HL-60 (cell line): ENCODE data around the gene FMN1.

Experiments used
- DNase-seq, 2 experiments: peaks; one replicate each; pipeline ENCODE4 v3.0.0-alpha.2; 2010 to 2020; ENCODE audit warnings: low read depth in 1 of 2, low spot score in 1 of 2
- H3K27ac ChIP-seq: fragments of 250-450 bp; sonication (Bioruptor Pico); replicated peaks from 2 replicates; pipeline ENCODE4 v1.5.1; 2020; ENCODE audit warnings: mild to moderate bottlenecking, moderate library complexity
- H3K27me3 ChIP-seq: fragments of 250-450 bp; sonication (Bioruptor Pico); 2 replicates; pipeline ENCODE4 v1.5.1; 2021; ENCODE audit warnings: mild to moderate bottlenecking, moderate library complexity; ENCODE audit not compliant: insufficient read depth, poor library complexity, severe bottlenecking
- H3K4me3 ChIP-seq: replicated peaks from 2 replicates; pipeline ENCODE4 v1.5.1; 2011; ENCODE audit warnings: mild to moderate bottlenecking, control low read depth, low read length; ENCODE audit not compliant: insufficient read depth
- GABPA ChIP-seq: IDR thresholded peaks from 2 replicates; pipeline ENCODE4 v1.6.1; 2012; ENCODE audit warnings: low read depth
- POLR2AphosphoS5 ChIP-seq: IDR thresholded peaks from 2 replicates; pipeline ENCODE4 v1.6.1; 2012; ENCODE audit warnings: low read depth
- SPI1 ChIP-seq: IDR thresholded peaks from 2 replicates; pipeline ENCODE4 v1.6.1; 2012; ENCODE audit warnings: low read depth, mild to moderate bottlenecking, borderline replicate concordance
- TF ChIP-seq, protein P1 (sequence below): IDR thresholded peaks from 2 replicates; pipeline ENCODE4 v1.6.1; 2012; ENCODE audit warnings: low read depth; ENCODE audit not compliant: insufficient replicate concordance
- TF ChIP-seq, protein P2 (sequence below): IDR thresholded peaks from one replicate; pipeline ENCODE4 v1.5.1; 2011; ENCODE audit warnings: low read length, control low read depth, inconsistent platforms; ENCODE audit not compliant: insufficient read depth

The FMN1 gene

DNA sequence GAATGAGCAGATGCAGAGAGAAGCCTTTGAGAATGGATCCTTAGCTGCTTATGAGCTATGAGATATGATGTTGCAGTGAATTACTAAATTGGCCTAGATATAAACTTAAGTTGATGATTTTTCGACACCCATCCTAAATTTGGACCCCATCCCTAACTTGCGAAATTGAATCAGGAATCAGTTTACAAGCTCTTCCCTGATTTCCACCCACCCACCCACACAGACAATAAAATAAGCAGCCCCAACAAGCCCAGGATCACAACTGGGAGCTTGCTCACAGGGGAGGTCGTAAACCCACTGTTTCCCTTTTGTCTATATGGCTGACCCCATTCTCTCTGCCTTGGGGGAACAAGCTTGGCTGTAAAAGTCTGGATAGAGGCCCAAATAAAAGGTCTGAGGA is 419.4 kb downstream of the FMN1 start:
- DNase-seq, result no peak
- H3K4me3 ChIP-seq, result no peak overlapping the region
- no peaks in the 10 kb centered on the region for H3K27me3 ChIP-seq
- H3K27ac ChIP-seq, result no peak overlapping the region
- TF ChIP-seq, protein P1, sequence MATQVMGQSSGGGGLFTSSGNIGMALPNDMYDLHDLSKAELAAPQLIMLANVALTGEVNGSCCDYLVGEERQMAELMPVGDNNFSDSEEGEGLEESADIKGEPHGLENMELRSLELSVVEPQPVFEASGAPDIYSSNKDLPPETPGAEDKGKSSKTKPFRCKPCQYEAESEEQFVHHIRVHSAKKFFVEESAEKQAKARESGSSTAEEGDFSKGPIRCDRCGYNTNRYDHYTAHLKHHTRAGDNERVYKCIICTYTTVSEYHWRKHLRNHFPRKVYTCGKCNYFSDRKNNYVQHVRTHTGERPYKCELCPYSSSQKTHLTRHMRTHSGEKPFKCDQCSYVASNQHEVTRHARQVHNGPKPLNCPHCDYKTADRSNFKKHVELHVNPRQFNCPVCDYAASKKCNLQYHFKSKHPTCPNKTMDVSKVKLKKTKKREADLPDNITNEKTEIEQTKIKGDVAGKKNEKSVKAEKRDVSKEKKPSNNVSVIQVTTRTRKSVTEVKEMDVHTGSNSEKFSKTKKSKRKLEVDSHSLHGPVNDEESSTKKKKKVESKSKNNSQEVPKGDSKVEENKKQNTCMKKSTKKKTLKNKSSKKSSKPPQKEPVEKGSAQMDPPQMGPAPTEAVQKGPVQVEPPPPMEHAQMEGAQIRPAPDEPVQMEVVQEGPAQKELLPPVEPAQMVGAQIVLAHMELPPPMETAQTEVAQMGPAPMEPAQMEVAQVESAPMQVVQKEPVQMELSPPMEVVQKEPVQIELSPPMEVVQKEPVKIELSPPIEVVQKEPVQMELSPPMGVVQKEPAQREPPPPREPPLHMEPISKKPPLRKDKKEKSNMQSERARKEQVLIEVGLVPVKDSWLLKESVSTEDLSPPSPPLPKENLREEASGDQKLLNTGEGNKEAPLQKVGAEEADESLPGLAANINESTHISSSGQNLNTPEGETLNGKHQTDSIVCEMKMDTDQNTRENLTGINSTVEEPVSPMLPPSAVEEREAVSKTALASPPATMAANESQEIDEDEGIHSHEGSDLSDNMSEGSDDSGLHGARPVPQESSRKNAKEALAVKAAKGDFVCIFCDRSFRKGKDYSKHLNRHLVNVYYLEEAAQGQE, result no peak
- TF ChIP-seq POLR2AphosphoS5 (no peak), GABPA (no peak), SPI1 (no peak)
- TF ChIP-seq, protein P2, sequence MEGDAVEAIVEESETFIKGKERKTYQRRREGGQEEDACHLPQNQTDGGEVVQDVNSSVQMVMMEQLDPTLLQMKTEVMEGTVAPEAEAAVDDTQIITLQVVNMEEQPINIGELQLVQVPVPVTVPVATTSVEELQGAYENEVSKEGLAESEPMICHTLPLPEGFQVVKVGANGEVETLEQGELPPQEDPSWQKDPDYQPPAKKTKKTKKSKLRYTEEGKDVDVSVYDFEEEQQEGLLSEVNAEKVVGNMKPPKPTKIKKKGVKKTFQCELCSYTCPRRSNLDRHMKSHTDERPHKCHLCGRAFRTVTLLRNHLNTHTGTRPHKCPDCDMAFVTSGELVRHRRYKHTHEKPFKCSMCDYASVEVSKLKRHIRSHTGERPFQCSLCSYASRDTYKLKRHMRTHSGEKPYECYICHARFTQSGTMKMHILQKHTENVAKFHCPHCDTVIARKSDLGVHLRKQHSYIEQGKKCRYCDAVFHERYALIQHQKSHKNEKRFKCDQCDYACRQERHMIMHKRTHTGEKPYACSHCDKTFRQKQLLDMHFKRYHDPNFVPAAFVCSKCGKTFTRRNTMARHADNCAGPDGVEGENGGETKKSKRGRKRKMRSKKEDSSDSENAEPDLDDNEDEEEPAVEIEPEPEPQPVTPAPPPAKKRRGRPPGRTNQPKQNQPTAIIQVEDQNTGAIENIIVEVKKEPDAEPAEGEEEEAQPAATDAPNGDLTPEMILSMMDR, result no peak

DNA sequence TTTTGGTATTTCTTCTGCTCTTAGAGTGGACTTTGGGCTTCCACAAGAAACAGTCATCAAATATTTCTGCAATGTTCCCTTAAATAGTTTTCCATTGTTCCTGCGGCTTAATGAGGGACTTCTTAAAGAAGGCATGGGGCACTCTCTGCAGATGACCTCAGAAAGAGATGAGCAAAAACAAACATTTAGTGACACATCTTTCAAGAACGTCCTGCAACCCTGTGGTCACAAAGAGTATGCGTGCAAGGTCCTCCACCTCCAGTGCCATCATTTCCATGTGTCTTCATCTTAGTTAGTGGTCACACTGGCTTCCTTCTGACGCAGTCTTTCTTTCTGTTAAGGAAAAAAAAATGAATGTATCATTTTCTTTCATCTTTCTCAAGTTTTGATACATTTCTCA is 420.5 kb downstream of the FMN1 start:
- no peak for DNase-seq
- no peak overlapping the region for H3K27ac ChIP-seq
- TF ChIP-seq, protein P1, result no peak
- H3K27me3 ChIP-seq, result no peaks in the 10 kb centered on the region
- no peak overlapping the region for H3K4me3 ChIP-seq

DNA sequence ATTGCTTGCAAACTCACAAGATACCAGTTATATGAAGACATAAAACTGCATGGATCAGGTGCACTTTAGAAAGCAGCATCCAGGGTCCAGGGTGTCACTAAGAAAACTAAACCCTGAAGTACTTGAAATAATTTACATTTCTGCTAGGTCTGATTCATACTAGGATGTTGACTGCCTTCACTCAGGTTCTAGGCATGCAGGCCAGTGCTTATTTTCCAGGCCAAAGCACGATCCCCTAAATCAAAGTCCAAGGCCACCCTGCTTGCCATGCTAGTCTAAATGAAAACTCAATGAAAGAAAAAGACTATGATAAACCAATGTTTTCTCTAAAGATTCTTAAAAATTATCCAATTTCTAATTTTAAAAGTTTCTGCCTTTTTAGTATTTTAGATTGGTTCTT is 427.3 kb downstream of the FMN1 start:
- no peak overlapping the region for H3K4me3 ChIP-seq
- no peak overlapping the region for H3K27ac ChIP-seq
- H3K27me3 ChIP-seq, result no peaks in the 10 kb centered on the region
- no peak for DNase-seq
- no peak for TF ChIP-seq GABPA
- TF ChIP-seq, protein P2, result no peak
- TF ChIP-seq POLR2AphosphoS5, result no peak

DNA sequence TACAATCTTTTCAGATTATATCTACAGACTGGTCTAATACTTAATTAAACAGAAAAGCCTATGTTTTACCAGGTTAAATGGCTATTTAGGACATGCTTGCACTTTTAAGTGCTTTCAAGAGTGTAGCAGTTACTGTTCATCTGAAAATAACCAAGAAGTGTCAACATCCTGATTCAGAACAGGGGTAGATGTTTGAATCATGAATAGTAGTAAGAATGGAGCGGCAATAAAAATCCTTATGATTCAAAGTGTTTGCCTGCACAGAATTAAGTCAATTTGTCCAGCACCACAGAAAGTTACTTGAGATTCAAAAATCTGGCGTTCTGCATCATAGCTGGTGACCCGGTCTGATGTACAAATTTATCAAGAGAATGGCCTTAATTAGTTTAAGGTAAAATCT is 428.4 kb downstream of the FMN1 start:
- no peak for DNase-seq
- Histone ChIP-seq H3K4me3 (no peak overlapping the region), H3K27me3 (no peaks in the 10 kb centered on the region), H3K27ac (no peak overlapping the region)
- TF ChIP-seq, protein P2, result no peak
- TF ChIP-seq SPI1 (no peak), GABPA (no peak)
- TF ChIP-seq, protein P1, result no peak
